GM19467 (cell line): ENCODE data around the gene PCNA.
A peak's percentile ranks its signal among the peaks of the same experiment; 100 is the strongest.

ENCODE experiments used
- ATAC-seq: cut with Tn5 transposase; IDR thresholded peaks from one replicate; pipeline ENCODE4 v1.9.1; 2021; ENCODE audit warnings: mild to moderate bottlenecking, moderate library complexity; ENCODE audit not compliant: unreplicated experiment

The PCNA gene

GRCh38 chr20:5119435-5120184 is at the start of gene PCNA:
Gene PCNA (minus strand): TSS chr20:5119958. CDS start chr20:5119798, 160 bp downstream.
- ATAC-seq, result peak; percentile 90

- ATAC-seq, result no peak
Observed at GRCh38 chr20:5168651-5169396, 49.1 kb upstream of the PCNA start.

- ATAC-seq, result no peak
Observed at GRCh38 chr20:5164645-5165625, 45.2 kb upstream of the PCNA start.

- ATAC-seq, result no peak
Observed at GRCh38 chr20:5161536-5162164, 41.9 kb upstream of the PCNA start.

GRCh38 chr20:5160882-5161281 is 41.1 kb upstream of the PCNA start:
- no peak for ATAC-seq

GRCh38 chr20:5159928-5160327 is 40.2 kb upstream of the PCNA start:
- no peak for ATAC-seq

GRCh38 chr20:5156675-5157448 is 37.1 kb upstream of the PCNA start:
- no peak for ATAC-seq

- ATAC-seq, result no peak
Observed at GRCh38 chr20:5155404-5155803, 35.6 kb upstream of the PCNA start.

- no peak for ATAC-seq
Observed at GRCh38 chr20:5154543-5154925, 34.8 kb upstream of the PCNA start.

GRCh38 chr20:5153612-5154542 is 34.1 kb upstream of the PCNA start:
- ATAC-seq, result no peak

- no peak for ATAC-seq
Observed at GRCh38 chr20:5153152-5153467, 33.4 kb upstream of the PCNA start.

- no peak for ATAC-seq
Observed at GRCh38 chr20:5150226-5151076, 30.7 kb upstream of the PCNA start.

GRCh38 chr20:5149892-5150225 is 30.1 kb upstream of the PCNA start:
- no peak for ATAC-seq

GRCh38 chr20:5148581-5148980 is 28.8 kb upstream of the PCNA start:
- no peak for ATAC-seq

- no peak for ATAC-seq
Observed at GRCh38 chr20:5146871-5147592, 27.3 kb upstream of the PCNA start.

- ATAC-seq, result no peak
Observed at GRCh38 chr20:5146099-5146668, 26.4 kb upstream of the PCNA start.

- ATAC-seq, result no peak
Observed at GRCh38 chr20:5145365-5146098, 25.8 kb upstream of the PCNA start.
